ENCODE data around the gene RGL2.

DNA sequence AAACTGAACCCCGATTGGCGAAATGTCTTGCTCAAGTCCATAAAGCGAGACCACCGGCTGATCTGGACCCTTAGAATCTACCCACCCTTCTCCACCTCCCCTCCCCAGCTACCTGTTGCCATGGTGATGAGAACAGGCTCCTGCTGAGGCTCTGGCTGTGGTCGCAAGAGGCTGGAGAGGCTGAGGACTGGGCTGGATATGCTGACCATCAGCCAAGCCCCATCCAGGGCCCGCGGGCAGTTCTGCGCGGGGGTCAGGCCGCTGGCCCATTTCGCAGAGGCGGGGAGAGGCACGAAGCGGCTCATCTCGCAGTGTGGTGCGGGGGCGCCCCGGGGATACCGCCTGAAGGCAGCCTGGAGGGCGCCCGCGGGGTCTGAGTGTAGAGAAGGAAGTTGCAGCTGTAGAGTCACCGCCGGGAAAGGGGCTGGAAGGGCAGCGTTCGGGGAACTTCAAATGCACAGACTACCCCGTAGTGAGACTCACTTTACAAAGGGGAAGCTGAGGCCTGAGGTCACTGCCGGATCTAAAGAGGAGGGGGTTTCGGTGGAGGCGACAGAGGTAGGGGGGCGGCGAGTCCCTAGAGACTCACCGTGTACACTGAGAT, 14.5 kb upstream of the RGL2 start:
- TF ChIP-seq, protein P1, sequence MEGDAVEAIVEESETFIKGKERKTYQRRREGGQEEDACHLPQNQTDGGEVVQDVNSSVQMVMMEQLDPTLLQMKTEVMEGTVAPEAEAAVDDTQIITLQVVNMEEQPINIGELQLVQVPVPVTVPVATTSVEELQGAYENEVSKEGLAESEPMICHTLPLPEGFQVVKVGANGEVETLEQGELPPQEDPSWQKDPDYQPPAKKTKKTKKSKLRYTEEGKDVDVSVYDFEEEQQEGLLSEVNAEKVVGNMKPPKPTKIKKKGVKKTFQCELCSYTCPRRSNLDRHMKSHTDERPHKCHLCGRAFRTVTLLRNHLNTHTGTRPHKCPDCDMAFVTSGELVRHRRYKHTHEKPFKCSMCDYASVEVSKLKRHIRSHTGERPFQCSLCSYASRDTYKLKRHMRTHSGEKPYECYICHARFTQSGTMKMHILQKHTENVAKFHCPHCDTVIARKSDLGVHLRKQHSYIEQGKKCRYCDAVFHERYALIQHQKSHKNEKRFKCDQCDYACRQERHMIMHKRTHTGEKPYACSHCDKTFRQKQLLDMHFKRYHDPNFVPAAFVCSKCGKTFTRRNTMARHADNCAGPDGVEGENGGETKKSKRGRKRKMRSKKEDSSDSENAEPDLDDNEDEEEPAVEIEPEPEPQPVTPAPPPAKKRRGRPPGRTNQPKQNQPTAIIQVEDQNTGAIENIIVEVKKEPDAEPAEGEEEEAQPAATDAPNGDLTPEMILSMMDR (IDR thresholded peaks at IDR 0.05): no peak
- TF ChIP-seq POLR2A (IDR thresholded peaks at IDR 0.05): no peak

Data from thyroid gland (tissue), 4 donors.